GM12878 (cell line): ENCODE data around the gene RNPC3.

ENCODE experiments used
- EP300 ChIP-seq, 2 experiments: fragments of 150-350 bp in 1 of 2; IDR thresholded peaks; 2 replicates each; pipeline ENCODE4 v1.6.1; 2011 to 2012; ENCODE audit warnings: low read depth in 2 of 2, low read length in 2 of 2, borderline replicate concordance in 1 of 2, improper control_type of control experiment in 1 of 2, inconsistent platforms in 1 of 2; ENCODE audit not compliant: control insufficient read depth in 1 of 2
- EZH2 ChIP-seq: IDR thresholded peaks from 2 replicates; pipeline ENCODE4 v1.6.1; 2012; ENCODE audit warnings: low read depth, mild to moderate bottlenecking, control low read depth, inconsistent platforms, low read length, borderline replicate concordance; ENCODE audit not compliant: control insufficient read depth
- FOXK2 ChIP-seq: fragments of 450-650 bp; IDR thresholded peaks from 2 replicates; pipeline ENCODE4 v1.6.1; 2017; ENCODE audit warnings: mild to moderate bottlenecking, moderate library complexity
- GATAD2B ChIP-seq: fragments of 450-650 bp; conservative IDR thresholded peaks from 2 replicates; pipeline ENCODE4 v1.6.1; 2017; ENCODE audit warnings: low read depth, mild to moderate bottlenecking, moderate library complexity
- HDGF ChIP-seq: fragments of 450-650 bp; IDR thresholded peaks from 2 replicates; pipeline ENCODE4 v1.6.1; 2016; ENCODE audit warnings: antibody characterized with exemption
- MTA2 ChIP-seq: fragments of 450-650 bp; IDR thresholded peaks from 2 replicates; pipeline ENCODE4 v1.6.1; 2016; ENCODE audit warnings: low read depth, mild to moderate bottlenecking, moderate library complexity
- RCOR1 ChIP-seq: conservative IDR thresholded peaks from 2 replicates; pipeline ENCODE4 v1.6.1; 2012; ENCODE audit warnings: low read depth, low read length, improper control_type of control experiment
- SMC3 ChIP-seq: IDR thresholded peaks from 2 replicates; pipeline ENCODE4 v1.6.1; 2011; ENCODE audit warnings: low read length, improper control_type of control experiment, borderline replicate concordance
- TCF7 ChIP-seq: IDR thresholded peaks from 2 replicates; pipeline ENCODE4 v1.6.1; 2014; ENCODE audit warnings: antibody characterized with exemption, borderline replicate concordance
- TF ChIP-seq, protein P1 (sequence below): IDR thresholded peaks from 2 replicates; pipeline ENCODE4 v1.6.1; 2012; ENCODE audit warnings: low read length, inconsistent platforms
- TF ChIP-seq, protein P2 (sequence below): fragments of 450-650 bp; IDR thresholded peaks from 2 replicates; pipeline ENCODE4 v1.6.1; 2017; ENCODE audit warnings: antibody characterized with exemption, mild to moderate bottlenecking, moderate library complexity
- TF ChIP-seq, protein P3 (sequence below): IDR thresholded peaks from 2 replicates; pipeline ENCODE4 v1.6.1; 2011; ENCODE audit warnings: low read depth, low read length, improper control_type of control experiment, borderline replicate concordance
- TF ChIP-seq, protein P4 (sequence below): fragments of 450-650 bp; IDR thresholded peaks from 2 replicates; pipeline ENCODE4 v1.6.1; 2017; ENCODE audit warnings: mild to moderate bottlenecking, moderate library complexity
- TF ChIP-seq, protein P5 (sequence below), 3 experiments: IDR thresholded peaks in 2 of 3; conservative IDR thresholded peaks in 1 of 3; 2 replicates each; pipeline ENCODE4 v1.5.1; 2011; ENCODE audit warnings: low read depth in 3 of 3, low read length in 3 of 3, mild to moderate bottlenecking in 3 of 3, control low read depth in 2 of 3, moderate library complexity in 2 of 3, inconsistent platforms in 1 of 3, mixed read lengths in 1 of 3; ENCODE audit not compliant: control insufficient read depth in 2 of 3, insufficient read depth in 1 of 3; ENCODE audit errors: extremely low read depth in 1 of 3

DNA sequence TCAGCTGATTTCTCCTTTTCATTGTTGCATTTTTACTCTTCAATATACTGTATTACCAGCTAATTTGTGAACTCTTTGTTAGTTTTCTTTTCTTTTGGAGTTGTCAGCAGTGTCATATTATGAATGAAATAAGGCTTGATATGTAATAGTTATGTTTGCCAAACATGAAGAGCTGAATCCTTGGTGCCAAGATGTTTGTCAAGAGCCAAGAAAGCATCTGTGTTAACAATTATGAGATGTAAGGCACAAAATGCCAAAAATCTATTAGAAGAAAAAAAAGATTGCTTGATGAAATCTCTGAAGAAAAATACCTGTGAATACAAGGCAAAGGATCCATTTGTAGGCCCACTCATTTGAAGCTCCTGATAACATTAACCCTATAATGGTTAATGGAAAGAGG is 48.4 kb upstream of the RNPC3 start:
- TF ChIP-seq, protein P1, sequence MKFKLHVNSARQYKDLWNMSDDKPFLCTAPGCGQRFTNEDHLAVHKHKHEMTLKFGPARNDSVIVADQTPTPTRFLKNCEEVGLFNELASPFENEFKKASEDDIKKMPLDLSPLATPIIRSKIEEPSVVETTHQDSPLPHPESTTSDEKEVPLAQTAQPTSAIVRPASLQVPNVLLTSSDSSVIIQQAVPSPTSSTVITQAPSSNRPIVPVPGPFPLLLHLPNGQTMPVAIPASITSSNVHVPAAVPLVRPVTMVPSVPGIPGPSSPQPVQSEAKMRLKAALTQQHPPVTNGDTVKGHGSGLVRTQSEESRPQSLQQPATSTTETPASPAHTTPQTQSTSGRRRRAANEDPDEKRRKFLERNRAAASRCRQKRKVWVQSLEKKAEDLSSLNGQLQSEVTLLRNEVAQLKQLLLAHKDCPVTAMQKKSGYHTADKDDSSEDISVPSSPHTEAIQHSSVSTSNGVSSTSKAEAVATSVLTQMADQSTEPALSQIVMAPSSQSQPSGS = no peak
- TF ChIP-seq, protein P2, sequence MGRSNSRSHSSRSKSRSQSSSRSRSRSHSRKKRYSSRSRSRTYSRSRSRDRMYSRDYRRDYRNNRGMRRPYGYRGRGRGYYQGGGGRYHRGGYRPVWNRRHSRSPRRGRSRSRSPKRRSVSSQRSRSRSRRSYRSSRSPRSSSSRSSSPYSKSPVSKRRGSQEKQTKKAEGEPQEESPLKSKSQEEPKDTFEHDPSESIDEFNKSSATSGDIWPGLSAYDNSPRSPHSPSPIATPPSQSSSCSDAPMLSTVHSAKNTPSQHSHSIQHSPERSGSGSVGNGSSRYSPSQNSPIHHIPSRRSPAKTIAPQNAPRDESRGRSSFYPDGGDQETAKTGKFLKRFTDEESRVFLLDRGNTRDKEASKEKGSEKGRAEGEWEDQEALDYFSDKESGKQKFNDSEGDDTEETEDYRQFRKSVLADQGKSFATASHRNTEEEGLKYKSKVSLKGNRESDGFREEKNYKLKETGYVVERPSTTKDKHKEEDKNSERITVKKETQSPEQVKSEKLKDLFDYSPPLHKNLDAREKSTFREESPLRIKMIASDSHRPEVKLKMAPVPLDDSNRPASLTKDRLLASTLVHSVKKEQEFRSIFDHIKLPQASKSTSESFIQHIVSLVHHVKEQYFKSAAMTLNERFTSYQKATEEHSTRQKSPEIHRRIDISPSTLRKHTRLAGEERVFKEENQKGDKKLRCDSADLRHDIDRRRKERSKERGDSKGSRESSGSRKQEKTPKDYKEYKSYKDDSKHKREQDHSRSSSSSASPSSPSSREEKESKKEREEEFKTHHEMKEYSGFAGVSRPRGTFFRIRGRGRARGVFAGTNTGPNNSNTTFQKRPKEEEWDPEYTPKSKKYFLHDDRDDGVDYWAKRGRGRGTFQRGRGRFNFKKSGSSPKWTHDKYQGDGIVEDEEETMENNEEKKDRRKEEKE = no peak
- TF ChIP-seq FOXK2 (no peak), HDGF (no peak), EZH2 (no peak), MTA2 (no peak), TCF7 (no peak), SMC3 (no peak), RCOR1 (no peak), GATAD2B (no peak), EP300 (IDR thresholded peaks at IDR 0.05; ENCODE audit: borderline replicate concordance in 1 of 2, control insufficient read depth in 1 of 2, low read depth in 2 of 2, low read length in 2 of 2) (no peak)
- TF ChIP-seq, protein P3, sequence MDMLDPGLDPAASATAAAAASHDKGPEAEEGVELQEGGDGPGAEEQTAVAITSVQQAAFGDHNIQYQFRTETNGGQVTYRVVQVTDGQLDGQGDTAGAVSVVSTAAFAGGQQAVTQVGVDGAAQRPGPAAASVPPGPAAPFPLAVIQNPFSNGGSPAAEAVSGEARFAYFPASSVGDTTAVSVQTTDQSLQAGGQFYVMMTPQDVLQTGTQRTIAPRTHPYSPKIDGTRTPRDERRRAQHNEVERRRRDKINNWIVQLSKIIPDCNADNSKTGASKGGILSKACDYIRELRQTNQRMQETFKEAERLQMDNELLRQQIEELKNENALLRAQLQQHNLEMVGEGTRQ = no peak
- TF ChIP-seq, protein P4, sequence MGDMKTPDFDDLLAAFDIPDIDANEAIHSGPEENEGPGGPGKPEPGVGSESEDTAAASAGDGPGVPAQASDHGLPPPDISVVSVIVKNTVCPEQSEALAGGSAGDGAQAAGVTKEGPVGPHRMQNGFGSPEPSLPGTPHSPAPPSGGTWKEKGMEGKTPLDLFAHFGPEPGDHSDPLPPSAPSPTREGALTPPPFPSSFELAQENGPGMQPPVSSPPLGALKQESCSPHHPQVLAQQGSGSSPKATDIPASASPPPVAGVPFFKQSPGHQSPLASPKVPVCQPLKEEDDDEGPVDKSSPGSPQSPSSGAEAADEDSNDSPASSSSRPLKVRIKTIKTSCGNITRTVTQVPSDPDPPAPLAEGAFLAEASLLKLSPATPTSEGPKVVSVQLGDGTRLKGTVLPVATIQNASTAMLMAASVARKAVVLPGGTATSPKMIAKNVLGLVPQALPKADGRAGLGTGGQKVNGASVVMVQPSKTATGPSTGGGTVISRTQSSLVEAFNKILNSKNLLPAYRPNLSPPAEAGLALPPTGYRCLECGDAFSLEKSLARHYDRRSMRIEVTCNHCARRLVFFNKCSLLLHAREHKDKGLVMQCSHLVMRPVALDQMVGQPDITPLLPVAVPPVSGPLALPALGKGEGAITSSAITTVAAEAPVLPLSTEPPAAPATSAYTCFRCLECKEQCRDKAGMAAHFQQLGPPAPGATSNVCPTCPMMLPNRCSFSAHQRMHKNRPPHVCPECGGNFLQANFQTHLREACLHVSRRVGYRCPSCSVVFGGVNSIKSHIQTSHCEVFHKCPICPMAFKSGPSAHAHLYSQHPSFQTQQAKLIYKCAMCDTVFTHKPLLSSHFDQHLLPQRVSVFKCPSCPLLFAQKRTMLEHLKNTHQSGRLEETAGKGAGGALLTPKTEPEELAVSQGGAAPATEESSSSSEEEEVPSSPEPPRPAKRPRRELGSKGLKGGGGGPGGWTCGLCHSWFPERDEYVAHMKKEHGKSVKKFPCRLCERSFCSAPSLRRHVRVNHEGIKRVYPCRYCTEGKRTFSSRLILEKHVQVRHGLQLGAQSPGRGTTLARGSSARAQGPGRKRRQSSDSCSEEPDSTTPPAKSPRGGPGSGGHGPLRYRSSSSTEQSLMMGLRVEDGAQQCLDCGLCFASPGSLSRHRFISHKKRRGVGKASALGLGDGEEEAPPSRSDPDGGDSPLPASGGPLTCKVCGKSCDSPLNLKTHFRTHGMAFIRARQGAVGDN = no peak
- TF ChIP-seq, protein P5, sequence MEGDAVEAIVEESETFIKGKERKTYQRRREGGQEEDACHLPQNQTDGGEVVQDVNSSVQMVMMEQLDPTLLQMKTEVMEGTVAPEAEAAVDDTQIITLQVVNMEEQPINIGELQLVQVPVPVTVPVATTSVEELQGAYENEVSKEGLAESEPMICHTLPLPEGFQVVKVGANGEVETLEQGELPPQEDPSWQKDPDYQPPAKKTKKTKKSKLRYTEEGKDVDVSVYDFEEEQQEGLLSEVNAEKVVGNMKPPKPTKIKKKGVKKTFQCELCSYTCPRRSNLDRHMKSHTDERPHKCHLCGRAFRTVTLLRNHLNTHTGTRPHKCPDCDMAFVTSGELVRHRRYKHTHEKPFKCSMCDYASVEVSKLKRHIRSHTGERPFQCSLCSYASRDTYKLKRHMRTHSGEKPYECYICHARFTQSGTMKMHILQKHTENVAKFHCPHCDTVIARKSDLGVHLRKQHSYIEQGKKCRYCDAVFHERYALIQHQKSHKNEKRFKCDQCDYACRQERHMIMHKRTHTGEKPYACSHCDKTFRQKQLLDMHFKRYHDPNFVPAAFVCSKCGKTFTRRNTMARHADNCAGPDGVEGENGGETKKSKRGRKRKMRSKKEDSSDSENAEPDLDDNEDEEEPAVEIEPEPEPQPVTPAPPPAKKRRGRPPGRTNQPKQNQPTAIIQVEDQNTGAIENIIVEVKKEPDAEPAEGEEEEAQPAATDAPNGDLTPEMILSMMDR (IDR thresholded peaks at IDR 0.05 in 2 of 3, conservative IDR thresholded peaks at IDR 0.05 in 1 of 3; ENCODE audit: control insufficient read depth in 2 of 3, extremely low read depth in 1 of 3, insufficient read depth in 1 of 3, low read depth in 3 of 3, low read length in 3 of 3) = no peak
